Stimulated activated CD4-positive, alpha-beta T cell treated with anti-CD3 and anti-CD28 coated beads, Interleukin-2, amount 100 ng/mL, for 48 hours (primary cell): ENCODE measurements around the gene DNAJB4.
"Not testable (repeated sequence)": the region's sequence is repeated elsewhere in the genome, so short reads cannot be mapped to it uniquely, and the experiment has no call there.

ENCODE experiments used
- DNase-seq, 2 donors: peaks; one replicate each; pipeline ENCODE4 v3.0.0-alpha.2; 2020

The DNAJB4 gene

DNA sequence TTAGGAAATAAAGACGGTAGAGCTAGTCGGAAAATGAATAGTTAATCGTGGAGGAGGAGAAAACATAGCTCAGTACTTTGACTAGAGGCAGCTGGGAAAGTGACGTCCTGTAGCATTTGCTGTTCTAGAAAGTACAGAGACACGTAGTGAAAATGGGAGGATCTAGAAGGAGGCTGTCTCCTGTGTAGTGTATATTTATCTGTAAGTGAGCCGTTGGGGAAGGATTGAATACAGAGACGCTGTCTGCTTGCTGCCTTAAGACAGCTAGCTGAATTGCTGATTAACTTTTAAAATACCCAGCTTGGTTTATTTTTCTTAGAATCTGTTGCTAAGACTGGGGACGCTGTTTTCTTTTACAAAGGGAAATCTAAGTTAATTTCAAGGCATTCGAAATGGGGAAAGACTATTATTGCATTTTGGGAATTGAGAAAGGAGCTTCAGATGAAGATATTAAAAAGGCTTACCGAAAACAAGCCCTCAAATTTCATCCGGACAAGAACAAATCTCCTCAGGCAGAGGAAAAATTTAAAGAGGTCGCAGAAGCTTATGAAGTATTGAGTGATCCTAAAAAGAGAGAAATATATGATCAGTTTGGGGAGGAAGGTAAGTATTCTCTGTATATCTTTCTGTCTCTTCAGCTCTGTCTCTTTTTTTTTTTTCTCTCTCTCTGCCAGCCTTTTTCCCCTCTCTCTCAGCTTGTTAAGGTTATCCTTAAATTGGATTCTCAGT lies at the start of gene DNAJB4:
DNAJB4 (plus strand) TSS at position 221 of the 729 bp plus-strand sequence; CDS start at position 393, 172 bp downstream.
- peak; percentile 21 to 36 for DNase-seq

DNA sequence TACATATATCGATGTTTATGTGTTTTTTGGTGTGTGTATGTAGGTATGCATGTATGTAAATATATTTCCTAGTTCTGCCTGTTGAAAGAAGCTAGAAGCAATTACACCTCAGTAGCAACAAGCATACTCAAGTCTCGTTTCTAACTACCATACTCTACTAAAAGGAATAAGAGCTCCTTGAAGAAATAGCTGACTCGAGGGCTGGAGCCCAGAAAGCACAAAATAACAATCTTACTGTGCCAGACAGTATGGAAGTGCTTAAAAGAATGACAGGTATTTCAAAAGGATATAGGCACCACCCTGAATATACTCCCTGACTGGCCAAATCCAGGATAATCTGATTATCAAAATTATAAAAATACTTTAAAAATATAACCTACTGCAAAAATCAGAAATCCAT lies 49.0 kb upstream of the DNAJB4 start:
- no peak for DNase-seq

DNA sequence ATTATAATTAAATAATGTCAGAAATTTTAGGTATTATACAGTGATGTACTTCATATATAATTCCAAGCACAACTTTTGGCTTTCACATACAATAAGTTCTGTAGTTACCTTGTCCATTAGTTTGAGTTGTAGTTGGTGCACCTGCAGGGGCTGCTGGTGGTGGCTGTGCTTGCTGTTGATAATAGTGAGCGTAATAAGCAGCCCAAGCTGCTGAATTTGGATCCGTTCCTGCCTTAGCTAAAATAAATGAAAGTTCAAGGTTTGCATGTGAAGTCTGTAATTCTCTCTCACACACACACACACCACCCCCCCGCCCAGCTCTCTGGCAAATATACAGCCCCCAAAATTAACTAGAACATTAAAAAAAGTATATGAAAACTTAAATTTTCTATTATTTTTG lies 48.3 kb upstream of the DNAJB4 start:
- no peak for DNase-seq

DNA sequence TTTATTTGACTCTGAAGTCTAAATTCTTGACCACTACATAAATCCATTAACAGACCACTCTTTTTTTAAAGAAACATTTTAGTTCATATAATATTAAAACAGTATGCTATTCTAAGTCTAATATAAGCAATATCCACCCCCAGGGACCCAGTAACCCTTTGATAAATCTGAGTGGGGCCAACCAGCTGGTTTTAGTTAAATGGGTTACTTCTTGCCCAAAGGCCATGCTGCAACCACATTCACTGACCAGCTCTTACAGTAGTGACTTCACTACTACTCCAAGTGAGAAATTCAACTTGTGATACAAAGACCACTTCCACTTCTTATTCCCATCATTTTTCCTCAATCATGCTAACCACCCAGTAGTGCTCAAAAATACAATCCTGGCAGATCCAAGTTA lies 46.3 kb upstream of the DNAJB4 start:
- no peak for DNase-seq

DNA sequence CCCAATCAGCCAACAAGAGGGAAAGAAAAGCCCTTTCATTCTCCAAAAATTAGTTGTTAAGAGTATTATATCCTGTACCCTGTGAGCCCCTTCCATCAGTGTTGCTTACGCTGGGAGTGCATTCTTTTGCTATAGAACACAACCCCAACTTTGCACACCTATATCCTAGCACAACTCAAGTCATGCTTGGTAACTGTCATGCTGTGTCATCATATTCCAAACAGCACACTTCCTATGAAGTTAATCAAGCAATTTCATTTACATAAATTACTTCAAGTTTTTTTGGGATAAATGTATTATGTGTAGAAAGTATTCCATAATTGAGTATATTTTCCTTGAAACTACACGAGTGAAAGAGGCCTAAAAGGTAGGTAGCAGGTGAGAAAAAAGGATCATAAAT lies 45.9 kb upstream of the DNAJB4 start:
- no peak for DNase-seq

DNA sequence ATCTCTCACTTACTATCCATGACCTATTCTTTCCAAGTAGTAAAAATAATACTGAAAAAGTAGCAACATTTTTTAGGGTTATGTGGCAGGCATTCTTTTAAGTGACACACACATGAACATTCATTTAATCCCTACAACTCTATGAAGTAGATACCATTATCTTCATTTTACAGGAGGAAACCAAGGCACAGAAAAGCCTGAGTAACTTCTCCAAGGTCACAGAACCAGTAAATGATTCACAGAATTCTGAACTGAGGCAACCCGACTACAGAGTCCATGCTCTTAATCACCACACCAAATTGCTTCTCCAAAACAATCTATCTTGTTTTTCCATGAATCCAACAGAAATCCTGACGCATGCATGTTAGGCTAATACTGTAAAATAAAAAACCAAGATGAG lies 43.3 kb upstream of the DNAJB4 start:
- DNase-seq = no peak

DNA sequence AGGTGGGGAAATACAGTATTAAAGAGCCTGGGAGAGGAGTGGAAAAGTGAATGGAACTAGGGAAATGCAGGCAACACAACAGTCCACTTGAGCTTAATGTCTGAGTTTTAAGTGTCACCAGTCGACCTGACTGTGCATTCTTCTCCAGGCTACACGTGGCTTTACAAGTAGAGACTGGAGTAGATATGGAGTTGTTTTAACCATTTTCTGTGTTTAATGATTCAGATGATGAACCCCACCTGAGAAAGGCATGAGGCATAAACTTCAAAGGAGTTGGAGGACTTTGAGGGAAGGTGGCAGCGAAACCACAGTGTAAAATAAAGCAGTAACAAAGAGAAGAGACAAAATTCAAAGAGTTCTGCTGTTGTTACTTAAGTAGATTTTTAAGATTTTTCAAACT lies 38.4 kb upstream of the DNAJB4 start:
- DNase-seq = no peak

DNA sequence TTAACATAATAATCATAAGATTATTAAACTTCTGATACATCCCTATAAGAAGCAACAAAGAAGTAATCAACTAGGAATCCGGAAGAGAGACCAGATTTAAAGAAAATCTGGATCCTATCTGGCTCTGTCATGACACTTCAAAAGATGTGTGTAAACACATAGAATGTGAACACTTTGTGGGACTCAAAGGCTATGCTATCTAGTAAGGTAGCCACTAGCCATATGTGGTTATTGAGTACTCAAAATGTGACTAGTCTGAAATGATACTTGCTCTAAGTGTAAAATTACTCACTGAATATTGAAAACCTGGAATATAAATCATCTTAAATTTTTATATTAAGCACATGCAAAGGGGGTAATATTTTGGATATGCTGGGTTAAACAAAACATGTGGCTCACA lies 34.5 kb upstream of the DNAJB4 start:
- no peak for DNase-seq

DNA sequence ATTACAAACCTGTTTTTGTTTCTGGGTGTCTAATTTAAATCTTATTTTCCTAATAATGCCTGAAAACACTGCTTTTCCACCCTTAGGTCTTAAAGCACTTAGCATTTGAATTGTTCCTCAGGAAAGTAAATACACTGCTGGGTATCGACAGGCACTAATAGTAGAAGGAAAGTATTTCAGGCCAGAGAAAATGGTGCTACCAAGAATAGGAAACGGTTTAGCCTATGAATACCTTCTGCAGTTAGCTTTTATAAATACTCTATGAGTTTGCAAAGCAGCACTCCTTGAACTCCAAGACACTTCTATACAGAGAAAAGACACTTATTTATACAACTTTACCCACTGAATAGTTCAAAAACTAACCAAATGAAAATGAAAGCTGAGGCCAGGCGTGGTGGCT lies 32.7 kb upstream of the DNAJB4 start:
- no peak for DNase-seq

DNA sequence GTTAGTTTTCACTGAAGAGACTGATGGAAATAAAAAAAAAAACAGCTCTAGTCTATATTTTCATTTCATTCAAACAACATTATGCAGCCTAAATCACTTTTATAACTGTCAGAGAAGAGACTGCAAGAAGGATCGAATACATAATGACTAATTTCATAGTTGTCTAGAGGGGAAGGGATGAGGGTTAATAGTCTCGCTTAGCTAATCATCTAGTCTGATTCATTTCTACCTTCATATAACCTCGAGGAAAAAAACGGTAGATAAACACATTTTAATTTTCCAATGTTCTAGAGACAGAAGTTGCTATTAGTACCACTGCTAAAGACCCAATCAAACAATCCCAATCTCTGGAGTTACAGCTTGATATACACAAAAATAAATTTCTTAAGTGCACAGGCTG lies 29.4 kb upstream of the DNAJB4 start:
- DNase-seq = no peak

DNA sequence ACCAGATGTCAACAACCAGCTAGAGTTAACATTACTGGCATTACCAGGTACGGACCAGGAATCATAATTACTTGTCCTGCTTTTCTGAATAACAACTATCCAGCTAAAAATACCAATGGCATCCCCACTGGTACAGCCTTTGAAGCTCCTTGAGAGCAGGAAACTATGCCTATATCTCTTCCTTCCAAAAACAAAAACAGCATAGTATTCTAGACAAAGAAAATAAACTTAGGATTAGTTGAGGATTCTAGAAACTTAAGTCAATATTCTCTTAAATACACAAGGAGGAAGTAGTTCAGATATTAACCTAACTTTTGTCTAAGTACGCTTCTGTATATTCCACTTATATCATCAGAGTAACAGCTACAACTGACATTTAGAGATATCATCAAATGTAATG lies 28.8 kb upstream of the DNAJB4 start:
- DNase-seq = no peak

DNA sequence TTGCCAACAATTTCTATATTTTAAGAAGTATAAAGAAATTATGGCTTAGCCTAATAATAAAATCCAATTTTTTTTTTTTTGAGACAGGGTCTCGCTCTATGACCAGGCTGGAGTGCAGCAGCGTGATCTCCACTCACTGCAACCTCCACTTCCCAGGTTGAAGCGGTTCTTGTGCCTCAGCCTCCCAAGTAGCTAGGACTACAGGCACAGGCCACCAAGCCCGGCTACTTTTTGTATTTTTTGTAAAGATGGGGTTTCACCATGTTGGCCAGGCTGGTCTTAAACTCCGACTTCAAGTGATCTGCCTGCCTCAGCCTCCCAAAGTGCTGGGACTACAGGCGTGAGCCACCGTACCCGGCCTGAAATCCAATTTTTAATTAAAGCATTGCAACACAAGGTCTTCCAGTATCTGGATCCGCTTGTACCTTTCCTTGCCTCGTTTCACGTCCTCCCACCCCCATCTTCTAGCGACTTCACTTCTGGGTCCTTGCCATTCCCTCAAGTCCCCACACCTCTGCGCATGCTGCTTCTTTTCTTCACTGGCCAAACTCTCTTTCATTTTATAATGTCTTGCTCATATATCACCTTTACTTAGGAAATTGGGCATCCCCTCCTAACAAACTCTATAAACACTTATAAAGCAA lies 28.2 kb upstream of the DNAJB4 start:
- no peak for DNase-seq

DNA sequence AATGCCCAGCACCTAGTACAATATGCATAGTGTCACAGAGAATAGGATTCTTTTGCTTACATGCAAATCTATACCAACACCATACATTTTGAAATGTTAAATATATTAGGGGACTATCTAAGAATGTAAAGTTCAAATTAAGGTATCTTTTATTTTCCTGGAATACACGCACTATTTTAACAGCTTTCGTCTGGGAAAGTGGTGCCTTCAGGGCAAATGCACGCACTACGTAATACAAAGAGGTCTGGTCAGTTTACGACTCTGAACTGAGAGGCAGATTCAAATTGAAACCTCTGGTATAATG lies 26.8 kb upstream of the DNAJB4 start:
- DNase-seq = no peak

DNA sequence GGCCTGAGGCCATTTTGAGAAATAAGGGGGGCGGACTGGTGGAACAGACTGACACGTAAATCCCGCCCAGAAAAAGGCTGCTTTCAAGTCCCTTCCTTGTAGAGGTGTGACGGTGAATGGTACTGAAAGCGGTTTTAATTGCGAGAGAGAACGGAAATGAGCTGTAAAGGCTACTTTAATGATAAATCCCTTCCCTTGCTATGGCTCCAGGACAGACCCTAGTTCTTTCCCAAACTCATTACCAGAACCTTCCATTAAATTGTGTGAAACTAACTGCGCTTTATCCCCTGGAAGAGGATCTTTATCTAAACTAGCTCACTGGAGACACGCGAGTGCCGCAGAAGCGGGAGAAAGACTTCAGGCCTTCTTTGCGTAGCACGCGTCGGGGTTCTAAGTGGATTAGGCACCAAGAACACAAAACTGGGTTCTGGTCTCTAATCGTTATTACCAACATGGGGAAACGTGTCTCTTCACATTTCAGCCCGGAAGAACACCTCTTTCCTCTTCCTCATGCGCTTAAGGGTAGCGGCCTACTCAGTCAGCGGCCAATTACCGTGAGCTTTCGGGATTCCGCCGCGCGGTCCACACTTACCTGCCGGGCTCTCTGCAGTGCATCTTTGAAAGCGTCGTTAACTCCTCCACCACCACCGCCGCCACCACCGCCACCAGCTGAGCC lies 26.3 kb upstream of the DNAJB4 start:
- DNase-seq = peak; percentile 65 to 67

DNA sequence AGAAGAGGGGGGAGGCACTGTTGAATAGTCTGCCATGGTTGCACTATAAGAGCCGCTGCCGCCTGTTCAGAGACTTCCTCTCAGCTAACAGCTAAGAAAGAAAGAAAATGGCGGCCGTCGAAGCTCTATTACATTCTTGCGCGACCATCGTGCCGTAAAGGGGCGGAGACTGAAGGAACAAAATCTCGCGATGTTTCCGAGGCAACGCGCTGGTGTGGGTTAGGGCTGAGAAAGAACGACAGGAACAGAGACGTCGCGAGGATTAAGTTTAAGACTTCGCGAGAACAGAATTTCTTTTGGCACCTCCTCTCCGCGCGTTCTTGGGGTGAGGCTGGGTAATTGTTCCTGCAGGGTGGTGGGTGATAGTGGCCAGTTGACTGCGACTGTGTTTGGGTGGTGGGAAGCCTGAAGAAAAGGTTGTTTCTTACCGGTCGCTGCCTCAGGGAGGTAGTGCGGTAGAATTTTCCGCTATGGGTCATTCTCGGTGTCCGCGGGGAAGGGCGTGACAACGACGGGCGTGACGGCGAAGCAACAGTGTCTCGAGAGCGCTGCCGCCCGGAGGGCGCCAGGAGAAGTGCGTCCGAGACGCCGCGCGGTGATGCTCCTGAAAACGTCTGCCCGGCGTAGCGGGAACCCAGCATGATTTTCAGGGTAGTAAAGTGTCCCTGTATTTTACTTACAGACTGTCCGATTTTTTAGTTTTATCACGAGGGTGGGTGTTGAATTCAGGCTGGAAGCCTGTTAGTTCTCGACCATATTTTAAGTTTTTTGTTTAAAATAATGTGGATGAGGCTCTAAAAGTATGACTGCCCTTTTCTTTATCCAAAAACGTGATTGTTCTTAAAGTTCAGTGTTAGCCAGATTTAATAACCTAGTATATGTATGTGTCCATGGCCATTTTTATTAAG lies 25.5 kb upstream of the DNAJB4 start, which contains the start of gene FUBP1:
FUBP1 (minus strand) TSS at position 104 of the 908 bp plus-strand sequence; CDS start at position 36, 68 bp downstream.
- DNase-seq = peak; percentile 89 to 93

DNA sequence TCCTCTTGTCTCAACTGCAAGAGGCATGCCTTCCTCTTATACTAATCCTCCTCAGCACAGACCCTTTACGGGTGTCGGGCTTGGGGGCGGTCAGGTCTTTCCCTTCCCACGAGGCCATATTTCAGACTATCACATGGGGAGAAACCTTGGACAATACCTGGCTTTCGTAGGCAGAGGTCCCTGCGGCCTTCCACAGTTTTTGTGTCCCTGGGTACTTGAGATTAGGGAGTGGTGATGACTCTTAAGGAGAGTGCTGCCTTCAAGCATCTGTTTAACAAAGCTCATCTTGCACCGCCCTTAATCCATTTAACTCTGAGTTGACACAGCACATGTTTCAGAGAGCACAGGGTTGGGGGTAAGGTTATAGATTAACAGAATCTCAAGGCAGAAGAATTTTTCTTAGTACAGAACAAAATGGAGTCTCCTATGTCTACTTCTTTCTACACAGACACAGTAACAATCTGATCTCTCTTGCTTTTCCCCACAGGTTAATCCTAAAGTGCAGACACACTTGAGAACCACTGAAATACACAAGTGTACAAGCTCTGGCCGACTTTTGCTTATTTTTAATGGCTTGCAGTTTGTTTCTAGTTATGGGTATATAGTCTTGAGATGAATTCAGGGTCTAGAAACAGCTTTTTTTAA lies 21.3 kb upstream of the DNAJB4 start:
- not testable (repeated sequence) for DNase-seq

DNA sequence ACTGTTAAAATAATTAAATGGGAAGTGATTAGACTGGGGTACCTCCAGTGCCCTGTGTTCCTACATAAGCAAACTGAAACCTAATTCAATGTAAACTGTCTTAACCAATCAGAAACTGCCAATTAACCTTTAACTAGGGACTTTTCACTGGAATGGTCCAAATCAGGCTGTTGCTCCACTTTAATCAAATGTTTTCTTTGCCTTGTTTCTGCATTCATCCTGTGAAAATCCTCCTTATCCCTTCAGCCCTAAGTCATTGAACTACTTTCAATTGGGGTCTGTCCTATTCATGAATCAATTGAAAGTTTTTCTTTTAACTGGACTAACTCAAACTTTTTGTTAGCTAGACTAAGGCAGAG lies 20.8 kb upstream of the DNAJB4 start:
- DNase-seq = no peak

DNA sequence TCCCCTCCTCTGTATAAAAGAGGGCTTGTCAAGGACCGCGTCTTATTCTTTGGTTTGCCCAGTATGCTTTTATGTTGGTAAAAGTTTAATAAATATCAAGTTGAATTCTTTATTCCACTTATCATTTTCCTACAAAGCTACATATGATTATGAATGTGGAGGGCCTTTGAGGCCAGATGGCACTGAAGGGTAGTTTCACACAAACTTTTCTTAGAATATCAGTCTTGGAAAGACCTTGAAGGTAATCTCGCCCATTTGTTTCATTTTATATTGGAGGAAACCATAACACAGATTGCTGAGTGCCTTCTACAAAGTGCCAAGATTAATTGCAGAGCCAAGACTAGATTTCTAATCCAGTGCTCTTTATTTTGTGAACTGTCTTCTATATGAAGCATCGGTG lies 20.1 kb upstream of the DNAJB4 start:
- DNase-seq = no peak

DNA sequence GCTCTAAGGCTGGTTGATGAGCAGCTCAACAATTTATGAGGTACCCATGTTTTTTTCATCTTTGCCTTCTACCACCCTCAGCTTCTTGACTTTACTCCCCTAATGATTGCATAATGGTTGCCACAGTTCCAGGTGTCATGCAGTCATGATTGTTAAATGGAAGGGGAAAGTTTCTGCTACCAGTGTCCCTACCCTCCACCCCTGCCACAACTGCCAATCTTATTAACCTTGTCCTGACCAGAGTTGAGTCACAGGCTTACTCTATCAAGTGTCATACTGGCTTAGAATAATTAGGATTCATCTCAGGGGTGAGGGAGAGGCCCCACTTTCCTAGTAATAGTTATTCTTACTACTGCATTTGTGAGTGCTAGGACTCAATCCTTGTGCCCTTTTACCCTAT lies 17.9 kb upstream of the DNAJB4 start:
- DNase-seq = no peak

DNA sequence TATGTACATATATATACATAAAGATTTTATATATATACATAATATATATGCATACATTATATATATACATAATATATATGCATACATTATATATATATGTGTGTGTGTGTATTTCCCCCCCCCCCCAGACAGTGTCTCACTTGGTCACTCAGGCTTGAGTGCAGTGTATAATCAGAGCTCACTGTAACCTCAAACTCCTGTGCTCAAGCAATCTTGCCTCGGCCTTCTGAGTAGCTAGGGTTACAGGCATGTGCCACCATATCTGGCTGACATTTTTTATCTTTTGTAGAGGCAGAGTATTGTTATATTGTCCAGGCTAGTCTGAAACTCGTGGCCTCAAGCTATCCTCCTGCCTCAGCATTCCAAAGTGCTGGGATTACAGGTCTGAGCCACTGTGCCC lies 16.8 kb upstream of the DNAJB4 start:
- DNase-seq = no peak

DNA sequence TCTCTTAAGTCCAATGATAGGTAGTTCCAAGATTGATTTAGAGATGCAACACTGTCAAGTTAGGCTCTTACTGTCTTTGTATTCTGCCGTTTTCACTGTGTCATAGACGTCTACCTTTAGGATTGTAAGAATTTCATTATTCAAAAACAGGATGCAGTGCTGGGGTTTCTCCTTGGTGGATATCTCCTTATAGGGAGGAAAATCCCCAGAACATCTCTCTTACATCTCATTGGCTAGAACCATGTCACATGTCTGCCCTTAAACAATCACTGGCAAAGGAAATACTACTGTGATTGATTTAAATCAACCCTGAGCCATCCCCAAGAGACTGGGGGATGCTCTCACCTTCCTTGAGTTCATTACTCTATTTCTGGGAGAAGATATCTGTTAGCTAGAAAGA lies 15.0 kb upstream of the DNAJB4 start:
- DNase-seq = no peak

DNA sequence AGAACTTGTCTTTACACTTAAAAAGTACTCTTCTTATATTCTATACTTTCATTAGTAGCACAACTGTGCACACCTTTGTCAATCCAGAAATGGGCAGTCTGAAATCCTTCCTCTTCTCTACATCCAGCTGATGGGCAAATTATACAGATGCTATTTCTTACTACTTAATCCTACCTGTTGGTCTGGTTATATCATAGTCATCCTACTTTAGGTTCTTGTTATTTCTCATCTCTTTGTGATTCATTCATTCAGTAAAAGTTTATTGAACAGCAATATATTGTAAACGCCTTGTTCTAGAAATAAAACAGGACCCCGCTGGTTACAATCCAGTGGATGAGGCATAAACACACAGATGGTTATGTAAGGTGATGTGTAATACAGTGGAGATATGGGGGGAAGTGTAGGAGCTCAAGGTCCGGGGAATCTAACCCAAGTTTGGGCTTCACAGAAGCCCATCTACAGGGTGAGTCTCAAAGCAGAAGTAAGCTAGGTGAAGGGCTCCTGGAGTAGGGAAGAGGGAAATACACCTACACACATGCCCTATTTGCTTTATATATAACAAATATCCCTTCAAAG lies 14.0 kb upstream of the DNAJB4 start:
- DNase-seq = no peak
